Liver (tissue), 9 donors: ENCODE measurements around the gene POLG. TPM values are rescaled to one million over a fixed set of nuclear protein-coding genes. Genes with fewer than 3 reads are reported as not detected.

Experiments used
- DNase-seq: peaks from one replicate; pipeline ENCODE4 v3.0.0-alpha.2; 2017; ENCODE audit warnings: low spot score
- H3K27ac ChIP-seq, 2 donors: one replicate each; pipeline ENCODE4 v1.7.0; 2013; ENCODE audit warnings: inconsistent platforms in 2 of 2, low read length in 2 of 2, control low read depth in 1 of 2, low read depth in 1 of 2, mild to moderate bottlenecking in 1 of 2
- H3K27me3 ChIP-seq, 4 donors: one replicate each; pipeline versions ENCODE4 v1.6.1 to v1.7.0; 2013; ENCODE audit warnings: low read length in 3 of 4, inconsistent platforms in 1 of 4, mild to moderate bottlenecking in 1 of 4, moderate library complexity in 1 of 4; ENCODE audit not compliant: control insufficient read depth in 4 of 4, insufficient read depth in 4 of 4
- H3K36me3 ChIP-seq, 4 donors: one replicate each; pipeline versions ENCODE4 v1.6.1 to v1.7.0; 2013; ENCODE audit warnings: low read length in 3 of 4, mild to moderate bottlenecking in 3 of 4, low read depth in 1 of 4, moderate library complexity in 1 of 4; ENCODE audit not compliant: control insufficient read depth in 4 of 4, insufficient read depth in 3 of 4
- H3K4me1 ChIP-seq, 4 donors: one replicate each; pipeline versions ENCODE4 v1.6.1 to v1.7.0; 2013; ENCODE audit warnings: low read length in 3 of 4, mild to moderate bottlenecking in 3 of 4, moderate library complexity in 1 of 4; ENCODE audit not compliant: control insufficient read depth in 4 of 4, insufficient read depth in 4 of 4
- H3K4me3 ChIP-seq, 3 donors: one replicate each; pipeline versions ENCODE4 v1.6.1 to v1.7.0; 2013; ENCODE audit warnings: low read length in 3 of 3, control low read depth in 1 of 3, low read depth in 1 of 3, mild to moderate bottlenecking in 1 of 3
- H3K9ac ChIP-seq, 2 donors: one replicate each; pipeline ENCODE4 v1.7.0; 2013; ENCODE audit warnings: low read length in 2 of 2, mild to moderate bottlenecking in 2 of 2, moderate library complexity in 2 of 2, control low read depth in 1 of 2, low read depth in 1 of 2
- H3K9me3 ChIP-seq, 4 donors: one replicate each; pipeline versions ENCODE4 v1.6.1 to v1.7.0; 2013; ENCODE audit warnings: low read length in 3 of 4; ENCODE audit not compliant: control insufficient read depth in 4 of 4
- ATF3 ChIP-seq: IDR thresholded peaks from 2 replicates; pipeline ENCODE4 v1.6.1; 2016; ENCODE audit warnings: antibody characterized with exemption
- CTCF ChIP-seq: fragments of 150-350 bp; IDR thresholded peaks from 2 replicates; pipeline ENCODE4 v1.5.1; 2017; ENCODE audit warnings: improper control_type of control experiment, low read depth, low read length; ENCODE audit not compliant: missing input control
- EGR1 ChIP-seq, 2 donors: IDR thresholded peaks; 2 replicates each; pipeline ENCODE4 v1.6.1; 2016 to 2018; ENCODE audit warnings: antibody characterized with exemption in 2 of 2, low read depth in 2 of 2
- FOXA1 ChIP-seq: IDR thresholded peaks from 2 replicates; pipeline ENCODE4 v1.6.1; 2016; ENCODE audit warnings: antibody characterized with exemption
- FOXA2 ChIP-seq: IDR thresholded peaks from 2 replicates; pipeline ENCODE4 v1.6.1; 2016; ENCODE audit warnings: antibody characterized with exemption
- GABPA ChIP-seq, 2 donors: IDR thresholded peaks in 1 of 2; conservative IDR thresholded peaks in 1 of 2; 2 replicates each; pipeline ENCODE4 v1.6.1; 2016; ENCODE audit warnings: antibody characterized with exemption in 2 of 2, mild to moderate bottlenecking in 1 of 2, moderate library complexity in 1 of 2
- HNF4A ChIP-seq, 2 donors: conservative IDR thresholded peaks; 2 replicates each; pipeline ENCODE4 v1.6.1; 2016; ENCODE audit warnings: antibody characterized with exemption in 2 of 2, mild to moderate bottlenecking in 2 of 2
- HNF4G ChIP-seq: IDR thresholded peaks from 2 replicates; pipeline ENCODE4 v1.6.1; 2016; ENCODE audit warnings: antibody characterized with exemption
- JUND ChIP-seq, 2 donors: IDR thresholded peaks; 2 replicates each; pipeline ENCODE4 v1.6.1; 2016; ENCODE audit warnings: antibody characterized with exemption in 2 of 2
- MAX ChIP-seq: IDR thresholded peaks from 2 replicates; pipeline ENCODE4 v1.6.1; 2016; ENCODE audit warnings: antibody characterized with exemption
- NR2F2 ChIP-seq: IDR thresholded peaks from 2 replicates; pipeline ENCODE4 v1.6.1; 2016; ENCODE audit warnings: antibody characterized with exemption
- RAD21 ChIP-seq, 2 donors: IDR thresholded peaks; 2 replicates each; pipeline ENCODE4 v1.6.1; 2016; ENCODE audit warnings: antibody characterized with exemption in 2 of 2, mild to moderate bottlenecking in 2 of 2
- REST ChIP-seq: IDR thresholded peaks from 2 replicates; pipeline ENCODE4 v1.6.1; 2016; ENCODE audit warnings: antibody characterized with exemption, mild to moderate bottlenecking
- RXRA ChIP-seq, 2 donors: IDR thresholded peaks; 2 replicates each; pipeline ENCODE4 v1.6.1; 2017 to 2018; ENCODE audit warnings: antibody characterized with exemption in 2 of 2, mild to moderate bottlenecking in 1 of 2
- SP1 ChIP-seq: IDR thresholded peaks from 2 replicates; pipeline ENCODE4 v1.6.1; 2018; ENCODE audit warnings: antibody characterized with exemption, mild to moderate bottlenecking
- TAF1 ChIP-seq: conservative IDR thresholded peaks from 2 replicates; pipeline ENCODE4 v1.6.1; 2016; ENCODE audit warnings: antibody characterized with exemption, mild to moderate bottlenecking
- YY1 ChIP-seq: IDR thresholded peaks from 2 replicates; pipeline ENCODE4 v1.6.1; 2016; ENCODE audit warnings: antibody characterized with exemption, mild to moderate bottlenecking
- ZBTB33 ChIP-seq: IDR thresholded peaks from 2 replicates; pipeline ENCODE4 v1.6.1; 2016; ENCODE audit warnings: antibody characterized with exemption
- WGBS: extraction: QIAGEN DNeasy Blood & Tissue Kit; methylation state at CpG from one replicate; pipeline ENCODE4 v1.1.7; 2013; 5-methylcytosine and 5-hydroxymethylcytosine counted together
- polyA plus RNA-seq, 2 donors: library from polyadenylated mRNA; stranded (reverse) in 1 of 2; unstranded in 1 of 2; fragments of 200-250 nt in 1 of 2; fragments of >200 nt in 1 of 2; fragmentation: Nextera tagmentation in 1 of 2; extraction: Ambion mirVana in 1 of 2; gene quantifications; one replicate each; pipeline versions ENCODE4 v1.2.1 to v1.2.3, GENCODE V29; 2013 to 2015
- total RNA-seq, 2 donors: library from RNA; depleted of rRNA; stranded (reverse); fragments of >200 nt; gene quantifications; one replicate each; pipeline ENCODE4 v1.2.3, GENCODE V29; 2014
- donor health status: healthy.
- donor health status: healthy.
- donor health status: healthy.
- donor health status: healthy.
- donor health status: healthy.

Gene POLG
- total and polyA plus RNA-seq, 4 donors = 15.2 to 53.1 (median 31.4) TPM

GRCh38 chr15:89325039-89325803 is 9.4 kb downstream of the POLG start:
- Histone ChIP-seq H3K4me3 (no peak overlapping the region), H3K9me3 (no peaks in the 10 kb centered on the region), H3K27me3 (no peaks in the 10 kb centered on the region), H3K9ac (no peak overlapping the region), H3K4me1 (peaks cover 0 to 12% (median 8%) of the 10 kb centered on the region in 4 donors), H3K36me3 (peaks cover 23 to 97% (median 77%) of the 10 kb centered on the region in 4 donors), H3K27ac (no peak overlapping the region)
- WGBS = 97% methylated on average over 11 of the region's 11 CpGs
- no peak for DNase-seq
- TF ChIP-seq CTCF (no peak), NR2F2 (no peak), GABPA (IDR thresholded peaks at IDR 0.05 in 1 of 2, conservative IDR thresholded peaks at IDR 0.05 in 1 of 2) (no peak), SP1 (no peak), HNF4A (conservative IDR thresholded peaks at IDR 0.05) (no peak), RAD21 (IDR thresholded peaks at IDR 0.05) (no peak), ZBTB33 (no peak), YY1 (no peak), EGR1 (IDR thresholded peaks at IDR 0.05; ENCODE audit: low read depth in 2 of 2) (no peak), HNF4G (no peak), FOXA1 (no peak), REST (no peak), JUND (IDR thresholded peaks at IDR 0.05) (no peak), ATF3 (no peak), TAF1 (no peak), RXRA (IDR thresholded peaks at IDR 0.05) (no peak), MAX (no peak), FOXA2 (no peak)
